ENCODE data around the gene IL27RA. TPM values are rescaled to one million over a fixed set of nuclear protein-coding genes. Genes with fewer than 3 reads are reported as not detected.

Gene IL27RA
- total RNA-seq, 1 donor from 2014 or later: 34.6 TPM

DNA sequence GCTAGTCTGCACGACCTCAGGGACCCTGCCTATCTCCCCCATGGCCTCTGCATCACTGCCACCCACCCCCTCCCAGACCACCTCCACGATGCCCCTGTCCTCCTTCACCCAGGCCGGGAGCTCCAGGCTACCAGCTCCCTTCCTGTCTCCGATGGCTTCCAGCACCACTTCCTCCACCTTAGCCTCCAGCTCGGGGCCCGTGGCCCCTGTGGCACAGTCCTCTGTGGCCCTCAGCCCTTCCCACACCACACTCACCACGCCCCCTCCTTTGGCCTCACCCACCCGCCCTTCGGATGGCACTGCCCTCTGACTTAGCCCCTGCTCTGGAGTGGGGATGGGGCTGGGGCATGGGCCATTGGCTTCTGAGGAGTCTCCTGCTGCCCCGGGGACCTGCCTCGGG lies 23.2 kb downstream of the IL27RA start:
- H3K4me1 Mint-ChIP-seq: peaks cover 18% of the 10 kb centered on the region
- intact Hi-C loops (cut with micrococcal nuclease): no loop called here
- ChIA-PET CTCF (no interaction called here), POLR2A (interaction anchor here (0.6 kb wide), 1 partner anchor 220 kb away, joined by 3 read pairs; no protein-coding TSS in a partner anchor)
- H3K27me3 Mint-ChIP-seq: peaks cover 25% of the 10 kb centered on the region
- H3K4me3 Mint-ChIP-seq: no peak overlapping the region
- no peak for ATAC-seq (ENCODE audit: low read depth)
- H3K9me3 Mint-ChIP-seq: no peaks in the 10 kb centered on the region
- TF ChIP-seq, protein P1, sequence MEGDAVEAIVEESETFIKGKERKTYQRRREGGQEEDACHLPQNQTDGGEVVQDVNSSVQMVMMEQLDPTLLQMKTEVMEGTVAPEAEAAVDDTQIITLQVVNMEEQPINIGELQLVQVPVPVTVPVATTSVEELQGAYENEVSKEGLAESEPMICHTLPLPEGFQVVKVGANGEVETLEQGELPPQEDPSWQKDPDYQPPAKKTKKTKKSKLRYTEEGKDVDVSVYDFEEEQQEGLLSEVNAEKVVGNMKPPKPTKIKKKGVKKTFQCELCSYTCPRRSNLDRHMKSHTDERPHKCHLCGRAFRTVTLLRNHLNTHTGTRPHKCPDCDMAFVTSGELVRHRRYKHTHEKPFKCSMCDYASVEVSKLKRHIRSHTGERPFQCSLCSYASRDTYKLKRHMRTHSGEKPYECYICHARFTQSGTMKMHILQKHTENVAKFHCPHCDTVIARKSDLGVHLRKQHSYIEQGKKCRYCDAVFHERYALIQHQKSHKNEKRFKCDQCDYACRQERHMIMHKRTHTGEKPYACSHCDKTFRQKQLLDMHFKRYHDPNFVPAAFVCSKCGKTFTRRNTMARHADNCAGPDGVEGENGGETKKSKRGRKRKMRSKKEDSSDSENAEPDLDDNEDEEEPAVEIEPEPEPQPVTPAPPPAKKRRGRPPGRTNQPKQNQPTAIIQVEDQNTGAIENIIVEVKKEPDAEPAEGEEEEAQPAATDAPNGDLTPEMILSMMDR (IDR thresholded peaks at IDR 0.05): no peak
- DNase-seq: no peak
- no peak overlapping the region for H3K27ac Mint-ChIP-seq
- peaks cover 29% of the 10 kb centered on the region for H3K36me3 Mint-ChIP-seq (ENCODE audit: low read depth)

DNA sequence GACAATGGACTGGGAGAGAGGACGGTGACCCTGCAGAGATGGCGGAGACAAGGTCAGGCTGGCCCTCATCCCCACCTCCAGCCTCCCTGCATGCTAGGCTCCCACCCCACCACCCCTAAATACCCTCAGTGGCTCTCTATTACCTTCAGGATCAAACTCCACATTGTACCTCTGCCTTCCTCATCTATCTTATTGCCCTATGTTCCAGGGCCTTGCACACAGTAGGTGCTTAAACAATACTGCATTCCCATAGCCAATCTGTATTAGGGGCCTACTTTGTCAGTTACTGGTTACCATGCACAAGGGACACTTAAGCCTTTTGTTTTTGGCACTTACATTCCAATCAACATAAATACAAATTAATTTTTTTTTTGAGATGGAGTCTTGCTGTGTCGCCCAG lies 23.8 kb downstream of the IL27RA start:
- H3K4me3 Mint-ChIP-seq: no peak overlapping the region
- DNase-seq: no peak
- H3K27me3 Mint-ChIP-seq: peaks cover 29% of the 10 kb centered on the region
- CTCF ChIA-PET: interaction anchor here (1.2 kb wide), 1 partner anchor 15 kb away, joined by 3 read pairs; no protein-coding TSS in a partner anchor
- H3K27ac Mint-ChIP-seq: no peak overlapping the region
- TF ChIP-seq, protein P1 (IDR thresholded peaks at IDR 0.05): no peak
- POLR2A ChIA-PET: no interaction called here
- ATAC-seq (ENCODE audit: low read depth): no peak
- no peaks in the 10 kb centered on the region for H3K9me3 Mint-ChIP-seq
- intact Hi-C loops (cut with micrococcal nuclease): no loop called here
- H3K36me3 Mint-ChIP-seq (ENCODE audit: low read depth): peaks cover 24% of the 10 kb centered on the region
- H3K4me1 Mint-ChIP-seq: peaks cover 18% of the 10 kb centered on the region

DNA sequence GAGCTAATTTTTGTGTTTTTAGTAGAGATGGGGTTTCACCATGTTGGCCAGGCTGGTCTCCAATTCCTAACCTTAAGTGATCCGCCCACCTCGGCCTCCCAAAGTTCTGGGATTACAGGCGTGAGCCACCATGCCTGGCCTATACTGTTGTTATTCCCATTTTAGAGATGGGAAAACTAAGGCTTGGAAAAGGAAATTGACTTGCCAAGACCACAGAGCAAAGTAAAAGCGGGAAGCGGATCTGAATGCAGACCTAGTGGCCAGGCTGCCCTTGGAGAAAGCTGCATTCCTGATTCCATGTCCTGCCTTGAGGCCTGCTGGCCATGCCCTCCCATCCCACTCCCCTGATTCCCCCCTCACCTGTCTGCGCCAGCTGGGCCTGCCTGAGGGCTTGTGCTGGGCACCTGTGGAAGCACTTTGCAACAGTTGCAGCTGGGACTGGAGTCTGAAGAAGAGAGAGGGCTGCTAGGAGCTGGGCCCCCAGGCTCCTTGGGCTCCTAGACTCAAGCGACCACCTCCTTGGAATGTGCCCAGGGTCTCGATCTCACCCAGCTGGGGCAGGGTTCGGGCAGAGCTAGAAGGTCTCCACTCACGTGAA lies 24.6 kb downstream of the IL27RA start:
- Mint-ChIP-seq H3K4me1 (peaks cover 18% of the 10 kb centered on the region), H3K9me3 (no peaks in the 10 kb centered on the region), H3K27me3 (peaks cover 34% of the 10 kb centered on the region), H3K27ac (no peak overlapping the region), H3K4me3 (no peak overlapping the region), H3K36me3 (ENCODE audit: low read depth) (peaks cover 16% of the 10 kb centered on the region)
- ChIA-PET CTCF (interaction anchor here (1.2 kb wide), 1 partner anchor 14 kb away, joined by 3 read pairs; no protein-coding TSS in a partner anchor), POLR2A (interaction anchor here (0.5 to 1.4 kb wide), 2 partner anchors 24 to 184 kb away, joined by 3 to 4 read pairs; partner anchors contain the start of gene IL27RA)
- DNase-seq (no peak), ATAC-seq (ENCODE audit: low read depth) (no peak)
- TF ChIP-seq, protein P1 (IDR thresholded peaks at IDR 0.05): no peak
- intact Hi-C loops (cut with micrococcal nuclease): no loop called here

GRCh38 chr19:14056741-14057356 lies 25.3 kb downstream of the IL27RA start:
- no peaks in the 10 kb centered on the region for H3K9me3 Mint-ChIP-seq
- DNase-seq (no peak), ATAC-seq (ENCODE audit: low read depth) (no peak)
- TF ChIP-seq, protein P1 (IDR thresholded peaks at IDR 0.05): no peak
- CTCF ChIA-PET: interaction anchor here (1.2 kb wide), 1 partner anchor 14 kb away, joined by 3 read pairs; no protein-coding TSS in a partner anchor
- H3K4me1 Mint-ChIP-seq: peaks cover 18% of the 10 kb centered on the region
- intact Hi-C loops (cut with micrococcal nuclease): no loop called here
- no peak overlapping the region for H3K27ac Mint-ChIP-seq
- POLR2A ChIA-PET: interaction anchor here (0.6 to 1.4 kb wide), 3 partner anchors 25 to 176 kb away, joined by 4 to 5 read pairs (median 4); partner anchors contain the start of gene IL27RA
- peaks cover 12% of the 10 kb centered on the region for H3K36me3 Mint-ChIP-seq (ENCODE audit: low read depth)
- peaks cover 37% of the 10 kb centered on the region for H3K27me3 Mint-ChIP-seq
- H3K4me3 Mint-ChIP-seq: peak overlapping the region; percentile 24
